Mesangial cell (primary cell): ENCODE results near the gene JMJD7. TPM values are rescaled to one million over a fixed set of nuclear protein-coding genes. Genes with fewer than 3 reads are reported as not detected.

Experiments used
- total RNA-seq: library from RNA; depleted of rRNA; stranded (reverse); fragments of >200 nt; gene quantifications from 2 replicates; pipeline ENCODE4 v1.2.3, GENCODE V29; 2015

The JMJD7 gene
- 3.0 and 9.3 TPM in 2 replicates for total RNA-seq

GRCh38 chr15:41827880-41828806 is at the start of gene JMJD7:
TSS of gene JMJD7 (plus strand) at chr15:41828092. CDS start at chr15:41828125, 33 bp downstream.

GRCh38 chr15:41838400-41838897 is 10.6 kb downstream of the JMJD7 start, which contains the start of gene PLA2G4B:
TSS of gene PLA2G4B (plus strand) at chr15:41838847. CDS start at chr15:41838914, 67 bp downstream.

Other genes starting within 250 kb of the JMJD7 start
- gene MGA, start 167.7 kb upstream of the JMJD7 start, total RNA-seq, result 11.6 and 15.8 TPM in 2 replicates
- 11.0 and 11.9 TPM in 2 replicates for gene MAPKBP1, start 53.6 kb upstream of the JMJD7 start, total RNA-seq
- 2.4 TPM in 1 of 2 replicates, not detected in the other for gene PLA2G4B, start 10.8 kb downstream of the JMJD7 start, total RNA-seq
- gene SPTBN5, start 66.0 kb downstream of the JMJD7 start, total RNA-seq, result under 0.01 and 0.25 TPM in 2 replicates
- 23.6 and 39.1 TPM in 2 replicates for gene EHD4, start 144.5 kb downstream of the JMJD7 start, total RNA-seq
- not detected in 2 replicates for gene PLA2G4E, start 192.9 kb downstream of the JMJD7 start, total RNA-seq